H9 (cell line): ENCODE measurements around the gene IP6K2. TPM values are rescaled to one million over a fixed set of nuclear protein-coding genes. Genes with fewer than 3 reads are reported as not detected.

Source experiments
- DNase-seq: peaks from one replicate; pipeline ENCODE4 v3.0.0-alpha.2; 2017
- H2AFZ ChIP-seq: one replicate; pipeline ENCODE4 v1.6.1; 2013; ENCODE audit warnings: mild to moderate bottlenecking, low read length, control low read depth, moderate library complexity
- H2AK5ac ChIP-seq: 2 replicates; pipeline ENCODE4 v1.6.1; 2013; ENCODE audit warnings: low read length, control low read depth, mixed read lengths; ENCODE audit not compliant: insufficient read length
- H2BK120ac ChIP-seq: one replicate; pipeline ENCODE4 v1.6.1; 2013; ENCODE audit warnings: low read depth, mild to moderate bottlenecking, low read length, control low read depth, inconsistent platforms; ENCODE audit not compliant: poor library complexity, severe bottlenecking
- H2BK12ac ChIP-seq: 2 replicates; pipeline ENCODE4 v1.6.1; 2013; ENCODE audit warnings: low read length, control low read depth, mixed read lengths, low read depth; ENCODE audit not compliant: insufficient read length
- H2BK15ac ChIP-seq: 2 replicates; pipeline ENCODE4 v1.6.1; 2013; ENCODE audit warnings: low read depth, low read length, control low read depth
- H2BK20ac ChIP-seq: one replicate; pipeline ENCODE4 v1.6.1; 2013; ENCODE audit warnings: low read depth, mild to moderate bottlenecking, low read length, control low read depth, inconsistent platforms; ENCODE audit not compliant: poor library complexity, severe bottlenecking
- H2BK5ac ChIP-seq: 2 replicates; pipeline ENCODE4 v1.6.1; 2013; ENCODE audit warnings: low read length, control low read depth, mixed read lengths; ENCODE audit not compliant: insufficient read length
- H3K14ac ChIP-seq: 2 replicates; pipeline ENCODE4 v1.6.1; 2013; ENCODE audit warnings: low read length, control low read depth; ENCODE audit not compliant: insufficient read depth
- H3K18ac ChIP-seq: 2 replicates; pipeline ENCODE4 v1.6.1; 2013; ENCODE audit warnings: low read depth, mild to moderate bottlenecking, mixed read lengths, low read length, control low read depth; ENCODE audit not compliant: insufficient read length
- H3K23ac ChIP-seq: 2 replicates; pipeline ENCODE4 v1.6.1; 2013; ENCODE audit warnings: low read length, control low read depth, mixed read lengths, low read depth; ENCODE audit not compliant: insufficient read length
- H3K23me2 ChIP-seq: 2 replicates; pipeline ENCODE4 v1.6.1; 2013; ENCODE audit warnings: low read depth, mild to moderate bottlenecking, mixed read lengths, low read length, control low read depth; ENCODE audit not compliant: insufficient read length, poor library complexity, severe bottlenecking
- H3K27ac ChIP-seq: 2 replicates; pipeline ENCODE4 v1.5.1; 2013; ENCODE audit warnings: low read length, control low read depth, mixed read lengths, low read depth; ENCODE audit not compliant: insufficient read length
- H3K27me3 ChIP-seq: 2 replicates; pipeline ENCODE4 v1.6.1; 2013; ENCODE audit warnings: low read length, control low read depth, inconsistent platforms; ENCODE audit not compliant: insufficient read depth
- H3K4ac ChIP-seq: 2 replicates; pipeline ENCODE4 v1.6.1; 2013; ENCODE audit warnings: low read depth, mild to moderate bottlenecking, control low read depth, inconsistent platforms, low read length, moderate library complexity
- H3K4me1 ChIP-seq: 2 replicates; pipeline ENCODE4 v1.6.1; 2013; ENCODE audit warnings: low read length, control low read depth, inconsistent platforms; ENCODE audit not compliant: insufficient read depth
- H3K4me2 ChIP-seq: 2 replicates; pipeline ENCODE4 v1.6.1; 2013; ENCODE audit warnings: low read length, control low read depth, mixed read lengths; ENCODE audit not compliant: insufficient read length, insufficient read depth
- H3K56ac ChIP-seq: 2 replicates; pipeline ENCODE4 v1.6.1; 2013; ENCODE audit warnings: low read depth, mild to moderate bottlenecking, mixed read lengths, low read length, control low read depth; ENCODE audit not compliant: insufficient read length
- H3K79me1 ChIP-seq: 2 replicates; pipeline ENCODE4 v1.6.1; 2013; ENCODE audit warnings: low read depth, mild to moderate bottlenecking, moderate library complexity, low read length, control low read depth, inconsistent platforms; ENCODE audit not compliant: insufficient read depth, poor library complexity, severe bottlenecking
- H3K79me2 ChIP-seq: 2 replicates; pipeline ENCODE4 v1.6.1; 2013; ENCODE audit warnings: low read length, control low read depth, inconsistent platforms; ENCODE audit not compliant: insufficient read depth
- H3K9ac ChIP-seq: 2 replicates; pipeline ENCODE4 v1.6.1; 2013; ENCODE audit warnings: low read length, control low read depth, mixed read lengths; ENCODE audit not compliant: insufficient read length; ENCODE audit errors: extremely low read depth
- H3K9me3 ChIP-seq: one replicate; pipeline ENCODE4 v1.6.1; 2013; ENCODE audit warnings: low read depth, low read length, inconsistent platforms; ENCODE audit not compliant: control insufficient read depth
- H3T11ph ChIP-seq: one replicate; pipeline ENCODE4 v1.6.1; 2013; ENCODE audit warnings: mild to moderate bottlenecking, low read length, control low read depth, inconsistent platforms
- H4K20me1 ChIP-seq: one replicate; pipeline ENCODE4 v1.6.1; 2013; ENCODE audit not compliant: control insufficient read depth, insufficient read length, insufficient read depth
- H4K5ac ChIP-seq: 2 replicates; pipeline ENCODE4 v1.6.1; 2013; ENCODE audit warnings: low read depth, mild to moderate bottlenecking, mixed read lengths, low read length, control low read depth; ENCODE audit not compliant: insufficient read length
- H4K8ac ChIP-seq: replicated peaks from 2 replicates; pipeline ENCODE4 v1.6.1; 2013; ENCODE audit warnings: low read length, control low read depth, mixed read lengths, low read depth; ENCODE audit not compliant: insufficient read length
- H4K91ac ChIP-seq: 2 replicates; pipeline ENCODE4 v1.6.1; 2013; ENCODE audit warnings: low read depth, mild to moderate bottlenecking, moderate library complexity, mixed read lengths, low read length, control low read depth; ENCODE audit not compliant: insufficient read length
- H3K27ac Mint-ChIP-seq, 3 experiments: 2 replicates in 2 of 3; 3 replicates in 1 of 3; pipeline ENCODE4 v1.8.0; 2020 to 2021; ENCODE audit warnings: mixed read lengths in 3 of 3, mild to moderate bottlenecking in 1 of 3, moderate library complexity in 1 of 3
- H3K27me3 Mint-ChIP-seq: 2 replicates; pipeline ENCODE4 v1.8.0; 2021; ENCODE audit warnings: low read depth, mild to moderate bottlenecking, moderate library complexity, mixed read lengths
- H3K36me3 Mint-ChIP-seq, 3 experiments: 2 replicates in 2 of 3; 3 replicates in 1 of 3; pipeline ENCODE4 v1.8.0; 2020 to 2021; ENCODE audit warnings: low read depth in 3 of 3, mixed read lengths in 3 of 3; ENCODE audit not compliant: insufficient read depth in 1 of 3
- H3K4me1 Mint-ChIP-seq, 2 experiments: 2 replicates each; pipeline ENCODE4 v1.8.0; 2020; ENCODE audit warnings: mixed read lengths in 2 of 2
- H3K4me3 Mint-ChIP-seq, 2 experiments: 2 replicates in 1 of 2; 3 replicates in 1 of 2; pipeline ENCODE4 v1.8.0; 2020 to 2021; ENCODE audit warnings: mild to moderate bottlenecking in 2 of 2, mixed read lengths in 2 of 2, moderate library complexity in 1 of 2
- H3K9me3 Mint-ChIP-seq, 2 experiments: 2 replicates in 1 of 2; 3 replicates in 1 of 2; pipeline ENCODE4 v1.8.0; 2020; ENCODE audit warnings: mild to moderate bottlenecking in 2 of 2, mixed read lengths in 2 of 2, moderate library complexity in 1 of 2
- CTCF ChIP-seq: fragments of 200-600 bp; sonication (generic); conservative IDR thresholded peaks from 3 replicates; pipeline ENCODE4 v1.8.0; 2021; ENCODE audit warnings: antibody characterized with exemption, mild to moderate bottlenecking
- WGBS: extraction: QIAGEN DNeasy Blood & Tissue Kit; methylation state at CpG from one replicate; pipeline ENCODE4 v1.1.7; 2013; ENCODE audit warnings: missing lambda C conversion rate, low lambda C conversion rate, mixed read lengths; ENCODE audit not compliant: insufficient read length; ENCODE audit errors: extremely low coverage; 5-methylcytosine and 5-hydroxymethylcytosine counted together
- total RNA-seq: library from RNA; stranded (reverse); gene quantifications from 2 replicates; pipeline ENCODE4 v1.2.1, GENCODE V29; 2021

IP6K2 gene
- total RNA-seq, 1 experiment from 2014 or later, result 94.7 TPM

- Histone ChIP-seq H2BK12ac (no peak overlapping the region), H3T11ph (no peak overlapping the region), H3K4ac (no peak overlapping the region), H2BK15ac (no peak overlapping the region), H3K27ac (no peak overlapping the region), H2BK20ac (no peak overlapping the region), H2AFZ (no peak overlapping the region), H3K18ac (no peak overlapping the region), H3K14ac (no peak overlapping the region), H3K79me1 (no peaks in the 10 kb centered on the region), H3K27me3 (no peaks in the 10 kb centered on the region), H4K8ac (no peak overlapping the region), H4K20me1 (no peaks in the 10 kb centered on the region), H3K56ac (no peak overlapping the region), H2BK5ac (no peak overlapping the region), H2BK120ac (no peak overlapping the region), H3K9me3 (no peaks in the 10 kb centered on the region), H4K5ac (no peak overlapping the region), H2AK5ac (no peak overlapping the region), H4K91ac (no peak overlapping the region), H3K4me1 (no peaks in the 10 kb centered on the region), H3K23ac (no peak overlapping the region), H3K23me2 (no peaks in the 10 kb centered on the region), H3K9ac (no peak overlapping the region), H3K4me2 (no peak overlapping the region), H3K79me2 (no peaks in the 10 kb centered on the region)
- Mint-ChIP-seq H3K27ac (no peak overlapping the region; a peak in 1 of 7 replicates), H3K4me1 (peaks cover 6 to 8% of the 10 kb centered on the region in 2 experiments), H3K4me3 (no peak overlapping the region), H3K27me3 (no peaks in the 10 kb centered on the region), H3K36me3 (peaks cover 0 to 12% (median 4%) of the 10 kb centered on the region in 3 experiments; a peak in 2 of 7 replicates), H3K9me3 (no peaks in the 10 kb centered on the region)
- no peak for DNase-seq
- WGBS, result no CpG with 5 or more reads among the region's 1 CpG
- peak; percentile 43; the same call in 2 of the 3 replicates for TF ChIP-seq CTCF
Measured at GRCh38 chr3:48765376-48765775, 48.4 kb upstream of the IP6K2 start.
